Endothelial cell of umbilical vein (primary cell): ENCODE results near the gene GSK3A.

Experiments
- POLR2A ChIP-seq: IDR thresholded peaks from 2 replicates; pipeline ENCODE4 v1.6.1; 2012; ENCODE audit warnings: low read depth, mild to moderate bottlenecking, control low read depth, low read length
- TF ChIP-seq, protein P1 (sequence below), 2 donors: IDR thresholded peaks; 1 replicate in 1 of 2; 2 replicates in 1 of 2; pipeline ENCODE4 v1.5.1; 2011; ENCODE audit warnings: low read length in 2 of 2, mild to moderate bottlenecking in 2 of 2, moderate library complexity in 2 of 2, control low read depth in 1 of 2, inconsistent platforms in 1 of 2, low read depth in 1 of 2; ENCODE audit not compliant: insufficient read depth in 1 of 2; ENCODE audit errors: extremely low read depth in 1 of 2

DNA sequence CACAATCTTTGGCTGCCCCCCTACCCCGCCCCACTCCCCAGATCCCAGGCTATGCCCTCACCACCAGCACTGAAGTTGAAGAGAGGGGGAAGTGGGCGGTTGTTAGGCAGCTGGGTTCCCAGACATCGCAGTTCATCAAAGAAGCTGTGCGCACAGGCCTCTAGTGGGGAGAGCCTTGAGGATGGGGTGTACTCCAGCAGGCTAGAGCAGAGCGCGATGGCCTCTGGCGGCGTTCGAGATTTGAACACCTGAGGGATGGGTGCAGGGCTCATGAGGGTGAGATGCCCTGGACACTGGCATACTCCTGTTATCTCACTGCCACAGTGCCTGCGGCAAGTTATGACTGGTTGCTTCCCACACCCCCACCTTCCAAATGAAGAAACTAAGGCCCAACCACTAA, 10.0 kb downstream of the GSK3A start:
- TF ChIP-seq, protein P1, sequence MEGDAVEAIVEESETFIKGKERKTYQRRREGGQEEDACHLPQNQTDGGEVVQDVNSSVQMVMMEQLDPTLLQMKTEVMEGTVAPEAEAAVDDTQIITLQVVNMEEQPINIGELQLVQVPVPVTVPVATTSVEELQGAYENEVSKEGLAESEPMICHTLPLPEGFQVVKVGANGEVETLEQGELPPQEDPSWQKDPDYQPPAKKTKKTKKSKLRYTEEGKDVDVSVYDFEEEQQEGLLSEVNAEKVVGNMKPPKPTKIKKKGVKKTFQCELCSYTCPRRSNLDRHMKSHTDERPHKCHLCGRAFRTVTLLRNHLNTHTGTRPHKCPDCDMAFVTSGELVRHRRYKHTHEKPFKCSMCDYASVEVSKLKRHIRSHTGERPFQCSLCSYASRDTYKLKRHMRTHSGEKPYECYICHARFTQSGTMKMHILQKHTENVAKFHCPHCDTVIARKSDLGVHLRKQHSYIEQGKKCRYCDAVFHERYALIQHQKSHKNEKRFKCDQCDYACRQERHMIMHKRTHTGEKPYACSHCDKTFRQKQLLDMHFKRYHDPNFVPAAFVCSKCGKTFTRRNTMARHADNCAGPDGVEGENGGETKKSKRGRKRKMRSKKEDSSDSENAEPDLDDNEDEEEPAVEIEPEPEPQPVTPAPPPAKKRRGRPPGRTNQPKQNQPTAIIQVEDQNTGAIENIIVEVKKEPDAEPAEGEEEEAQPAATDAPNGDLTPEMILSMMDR (IDR thresholded peaks at IDR 0.05; ENCODE audit: extremely low read depth in 1 of 2, insufficient read depth in 1 of 2, low read depth in 1 of 2, low read length in 2 of 2): no peak
- no peak for TF ChIP-seq POLR2A
